CD4-positive, alpha-beta T cell (primary cell): Measurements from ENCODE around the gene SLC17A9. TPM values are rescaled to one million over a fixed set of nuclear protein-coding genes. Genes with fewer than 3 reads are reported as not detected.

Experiments
- ATAC-seq: fragments of 200-7000 bp; cut with Tn5 transposase; one replicate; pipeline ENCODE4 v1.10.0; 2022; ENCODE audit warnings: mild to moderate bottlenecking; ENCODE audit not compliant: poor library complexity
- CTCF ChIA-PET: fragments of 350-600 bp; sonication (Branson Sonifier 250); formaldehyde crosslinking; loops from one replicate; lab custom pipeline; 2021; ENCODE audit warnings: antibody characterized with exemption, inconsistent platforms; lab: Charles Lee
- POLR2A ChIA-PET: fragments of 350-600 bp; sonication (Branson Sonifier 250); formaldehyde crosslinking; loops from one replicate; lab custom pipeline; 2021; ENCODE audit warnings: antibody characterized with exemption, inconsistent platforms; lab: Charles Lee
- DNase-seq, 14 experiments: peaks; one replicate each; pipeline ENCODE4 v3.0.0-alpha.2; 2013 to 2020; ENCODE audit warnings: mixed read lengths in 2 of 14
- H3K27ac ChIP-seq, 2 donors: one replicate each; pipeline versions ENCODE4 v1.5.1 to v1.7.0; 2013; ENCODE audit warnings: low read length in 2 of 2, low read depth in 1 of 2, mild to moderate bottlenecking in 1 of 2
- H3K27me3 ChIP-seq, 2 experiments: 1 replicate in 1 of 2; 2 replicates in 1 of 2; pipeline versions ENCODE4 v1.6.1 to v1.7.0; 2013; ENCODE audit warnings: low read length in 2 of 2, control low read depth in 1 of 2, mild to moderate bottlenecking in 1 of 2, moderate library complexity in 1 of 2; ENCODE audit not compliant: insufficient read depth in 2 of 2, control insufficient read depth in 1 of 2
- H3K36me3 ChIP-seq: one replicate; pipeline ENCODE4 v1.6.1; 2013; ENCODE audit warnings: low read length, control low read depth; ENCODE audit not compliant: insufficient read depth
- H3K4me1 ChIP-seq: one replicate; pipeline ENCODE4 v1.6.1; 2013; ENCODE audit warnings: low read length, control low read depth; ENCODE audit not compliant: insufficient read depth
- H3K4me3 ChIP-seq: one replicate; pipeline ENCODE4 v1.5.1; 2013; ENCODE audit warnings: mild to moderate bottlenecking, low read length, moderate library complexity
- H3K9me3 ChIP-seq, 2 experiments: 1 replicate in 1 of 2; 2 replicates in 1 of 2; pipeline versions ENCODE4 v1.6.1 to v1.7.0; 2013; ENCODE audit warnings: low read length in 2 of 2, mild to moderate bottlenecking in 2 of 2, control low read depth in 1 of 2, moderate library complexity in 1 of 2; ENCODE audit not compliant: control insufficient read depth in 1 of 2, insufficient read depth in 1 of 2
- H3K27ac Mint-ChIP-seq: one replicate; pipeline ENCODE4 v1.8.0; 2020; ENCODE audit warnings: mixed read lengths
- H3K27me3 Mint-ChIP-seq: one replicate; pipeline ENCODE4 v1.8.0; 2021; ENCODE audit warnings: mixed read lengths
- H3K36me3 Mint-ChIP-seq: one replicate; pipeline ENCODE4 v1.8.0; 2021; ENCODE audit warnings: low read depth, mixed read lengths
- H3K4me1 Mint-ChIP-seq: one replicate; pipeline ENCODE4 v1.8.0; 2021; ENCODE audit warnings: low read depth, mixed read lengths
- H3K4me3 Mint-ChIP-seq: one replicate; pipeline ENCODE4 v1.8.0; 2020; ENCODE audit warnings: mild to moderate bottlenecking, mixed read lengths
- H3K9me3 Mint-ChIP-seq: one replicate; pipeline ENCODE4 v1.8.0; 2020; ENCODE audit warnings: mixed read lengths
- CTCF ChIP-seq: fragments of 200-600 bp; IDR thresholded peaks from one replicate; pipeline ENCODE4 v1.8.0; 2022; ENCODE audit warnings: antibody characterized with exemption, mild to moderate bottlenecking
- intact Hi-C, 2 experiments: fragments of 100-400 bp; cut with DNase I in 1 of 2; cut with micrococcal nuclease in 1 of 2; formaldehyde crosslinking; loops; one replicate each; pipeline versions ENCODE4 v1.15.1 to v1.9.0; 2023 to 2025; cut with DNase I, micrococcal nuclease
- total RNA-seq, 174 experiments: library from RNA in 2 of 174; stranded (reverse) in 2 of 174; gene quantifications; one replicate each; pipeline ENCODE4 v1.2.3 and lab custom pipeline; 2021 to 2026

The SLC17A9 gene
- total RNA-seq, 2 experiments from 2014 or later = 3.5 to 5.5 TPM

- no peaks in the 10 kb centered on the region for H3K36me3 Mint-ChIP-seq
- CTCF ChIA-PET = no interaction called here
- TF ChIP-seq CTCF = no peak
- POLR2A ChIA-PET = no interaction called here
- peaks cover 58% of the 10 kb centered on the region for H3K27me3 Mint-ChIP-seq
- H3K36me3 ChIP-seq = no peaks in the 10 kb centered on the region
- peaks cover 12 to 37% of the 10 kb centered on the region in 2 experiments for H3K9me3 ChIP-seq
- no peaks in the 10 kb centered on the region for H3K4me1 Mint-ChIP-seq
- H3K27ac Mint-ChIP-seq = no peak overlapping the region
- H3K27me3 ChIP-seq = peaks cover 24 to 30% of the 10 kb centered on the region in 2 experiments
- H3K4me1 ChIP-seq = no peaks in the 10 kb centered on the region
- H3K4me3 Mint-ChIP-seq = no peak overlapping the region
- ATAC-seq = no peak
- H3K9me3 Mint-ChIP-seq = no peaks in the 10 kb centered on the region
- no peak overlapping the region for H3K4me3 ChIP-seq
- DNase-seq = no peak
- intact Hi-C loops = no loop called here
- no peak overlapping the region for H3K27ac ChIP-seq
Measured at GRCh38 chr20:63017076-63017825, 64.7 kb downstream of the SLC17A9 start.

DNA sequence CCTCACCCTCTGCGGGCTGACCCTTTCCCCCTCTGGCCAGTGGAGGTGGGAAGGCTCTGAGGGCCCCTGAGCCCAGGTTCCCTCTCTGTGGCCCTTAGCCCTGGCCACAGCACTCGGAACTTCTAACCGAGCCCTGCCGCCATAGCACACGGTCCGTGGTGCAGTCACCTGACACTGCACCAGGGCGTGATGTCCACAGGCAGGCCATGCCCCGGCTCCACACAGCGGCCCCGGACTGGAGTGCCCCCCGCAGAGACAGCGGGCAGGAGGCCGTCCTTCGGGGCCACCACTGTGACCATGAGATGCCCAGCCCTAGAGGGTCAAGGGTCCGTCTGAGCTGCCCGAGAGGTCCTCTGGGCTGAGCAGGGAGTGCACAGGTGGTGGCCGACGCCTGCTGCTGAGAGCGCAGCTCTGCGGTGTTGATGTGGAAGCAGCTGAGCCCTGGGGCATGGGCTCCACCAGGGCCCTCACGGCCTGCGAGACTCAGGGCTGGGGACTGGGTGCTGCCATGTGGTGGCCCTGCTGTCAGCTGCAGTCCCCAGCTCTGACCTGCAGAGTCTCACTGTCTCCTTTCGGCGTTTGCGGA, 65.4 kb downstream of the SLC17A9 start:
- DNase-seq (no peak), ATAC-seq (no peak)
- TF ChIP-seq CTCF = no peak
- H3K4me1 Mint-ChIP-seq = no peaks in the 10 kb centered on the region
- no peak overlapping the region for H3K4me3 Mint-ChIP-seq
- CTCF ChIA-PET = no interaction called here
- Histone ChIP-seq H3K36me3 (no peaks in the 10 kb centered on the region), H3K4me3 (no peak overlapping the region), H3K4me1 (no peaks in the 10 kb centered on the region), H3K27ac (no peak overlapping the region), H3K9me3 (peaks cover 11 to 39% of the 10 kb centered on the region in 2 experiments), H3K27me3 (peaks cover 19 to 30% of the 10 kb centered on the region in 2 experiments)
- H3K36me3 Mint-ChIP-seq = no peaks in the 10 kb centered on the region
- peaks cover 51% of the 10 kb centered on the region for H3K27me3 Mint-ChIP-seq
- no peaks in the 10 kb centered on the region for H3K9me3 Mint-ChIP-seq
- intact Hi-C loops = no loop called here
- POLR2A ChIA-PET = no interaction called here
- H3K27ac Mint-ChIP-seq = no peak overlapping the region

Other genes with a start within 250 kb of the SLC17A9 start
- gene NTSR1, start 243.9 kb upstream of the SLC17A9 start, total RNA-seq = under 1 TPM; 0.55 to 0.56 TPM
- 1 to 10 TPM; 7.4 to 7.9 TPM for gene MRGBP, start 156.2 kb upstream of the SLC17A9 start, total RNA-seq
- gene OGFR, start 147.9 kb upstream of the SLC17A9 start, total RNA-seq = 10 to 100 TPM; 54.5 to 56.0 TPM
- gene COL9A3, start 135.7 kb upstream of the SLC17A9 start, total RNA-seq = not detected
- gene TCFL5, start 90.9 kb upstream of the SLC17A9 start, total RNA-seq = 1 to 10 TPM; 5.9 to 6.3 TPM
- gene DIDO1, start 26.2 kb upstream of the SLC17A9 start, total RNA-seq = 10 to 100 TPM; 51.9 to 54.3 TPM
- gene GID8, start 14.6 kb upstream of the SLC17A9 start, total RNA-seq = 10 to 100 TPM; 39.6 to 46.1 TPM
- not detected for gene BHLHE23, start 54.3 kb downstream of the SLC17A9 start, total RNA-seq